Endodermal cell (in vitro differentiated cells): ENCODE data around the gene GLUL. TPM values are rescaled to one million over a fixed set of nuclear protein-coding genes. Genes with fewer than 3 reads are reported as not detected.
A peak's percentile ranks its signal among the peaks of the same experiment; 100 is the strongest.

Source experiments
- DNase-seq: peaks from one replicate; pipeline ENCODE4 v3.0.0-alpha.2; 2017
- H3K27ac ChIP-seq: 2 replicates; pipeline ENCODE4 v1.5.1; 2013; ENCODE audit warnings: mild to moderate bottlenecking, low read depth, low read length, moderate library complexity
- H3K27me3 ChIP-seq: 2 replicates; pipeline ENCODE4 v1.6.1; 2013; ENCODE audit warnings: mild to moderate bottlenecking, low read length, moderate library complexity; ENCODE audit not compliant: insufficient read depth, control insufficient read depth, poor library complexity, severe bottlenecking
- H3K36me3 ChIP-seq: 2 replicates; pipeline ENCODE4 v1.7.0; 2013; ENCODE audit warnings: mild to moderate bottlenecking, low read length, moderate library complexity; ENCODE audit not compliant: control insufficient read depth, insufficient read depth
- H3K4me1 ChIP-seq: one replicate; pipeline ENCODE4 v1.7.0; 2013; ENCODE audit warnings: low read length; ENCODE audit not compliant: control insufficient read depth, insufficient read depth
- H3K4me3 ChIP-seq: 2 replicates; pipeline ENCODE4 v1.5.1; 2013; ENCODE audit warnings: mild to moderate bottlenecking, low read length, moderate library complexity
- H3K9ac ChIP-seq: 2 replicates; pipeline ENCODE4 v1.6.1; 2013; ENCODE audit warnings: mild to moderate bottlenecking, low read length, moderate library complexity; ENCODE audit not compliant: poor library complexity, severe bottlenecking; ENCODE audit errors: extremely low read depth
- H3K9me3 ChIP-seq: 2 replicates; pipeline ENCODE4 v1.6.1; 2013; ENCODE audit warnings: mild to moderate bottlenecking, low read length, moderate library complexity; ENCODE audit not compliant: control insufficient read depth
- H3K27ac Mint-ChIP-seq: 2 replicates; pipeline ENCODE4 v1.8.0; 2020; ENCODE audit warnings: mixed read lengths
- H3K27me3 Mint-ChIP-seq: 2 replicates; pipeline ENCODE4 v1.8.0; 2021; ENCODE audit warnings: mild to moderate bottlenecking, mixed read lengths; ENCODE audit not compliant: insufficient read depth
- H3K36me3 Mint-ChIP-seq: 2 replicates; pipeline ENCODE4 v1.8.0; 2020; ENCODE audit warnings: low read depth, mixed read lengths
- H3K4me1 Mint-ChIP-seq: 2 replicates; pipeline ENCODE4 v1.8.0; 2020; ENCODE audit warnings: mixed read lengths
- H3K4me3 Mint-ChIP-seq: 2 replicates; pipeline ENCODE4 v1.8.0; 2020; ENCODE audit warnings: mild to moderate bottlenecking, moderate library complexity, mixed read lengths
- H3K9me3 Mint-ChIP-seq: 2 replicates; pipeline ENCODE4 v1.8.0; 2020; ENCODE audit warnings: mild to moderate bottlenecking, mixed read lengths
- WGBS, 2 experiments: methylation state at CpG; one replicate each; pipeline versions ENCODE4 v1.1.5 to v1.1.7; 2013; ENCODE audit warnings: missing lambda C conversion rate in 2 of 2, mixed read lengths in 1 of 2; ENCODE audit not compliant: insufficient coverage in 1 of 2, insufficient read length in 1 of 2; 5-methylcytosine and 5-hydroxymethylcytosine counted together
- total RNA-seq, 2 donors: library from RNA; stranded (reverse); fragmentation: NEBNext Ultra II Directional in 1 of 2; extraction: Animal tissue kit (Norgen Biotek cat#: 25700) in 1 of 2; gene quantifications; 2 replicates in 1 of 2; 3 replicates in 1 of 2; pipeline ENCODE4 v1.2.1, GENCODE V29; 2021
- TF ChIP-seq, protein P1 (sequence below): fragments of 200-600 bp; sonication (generic); conservative IDR thresholded peaks from 2 replicates; pipeline ENCODE4 v1.5.0; 2021; ENCODE audit warnings: antibody characterized with exemption, mild to moderate bottlenecking

Gene GLUL
- total RNA-seq, 2 donors from 2014 or later, result 529 to 553 TPM

DNA sequence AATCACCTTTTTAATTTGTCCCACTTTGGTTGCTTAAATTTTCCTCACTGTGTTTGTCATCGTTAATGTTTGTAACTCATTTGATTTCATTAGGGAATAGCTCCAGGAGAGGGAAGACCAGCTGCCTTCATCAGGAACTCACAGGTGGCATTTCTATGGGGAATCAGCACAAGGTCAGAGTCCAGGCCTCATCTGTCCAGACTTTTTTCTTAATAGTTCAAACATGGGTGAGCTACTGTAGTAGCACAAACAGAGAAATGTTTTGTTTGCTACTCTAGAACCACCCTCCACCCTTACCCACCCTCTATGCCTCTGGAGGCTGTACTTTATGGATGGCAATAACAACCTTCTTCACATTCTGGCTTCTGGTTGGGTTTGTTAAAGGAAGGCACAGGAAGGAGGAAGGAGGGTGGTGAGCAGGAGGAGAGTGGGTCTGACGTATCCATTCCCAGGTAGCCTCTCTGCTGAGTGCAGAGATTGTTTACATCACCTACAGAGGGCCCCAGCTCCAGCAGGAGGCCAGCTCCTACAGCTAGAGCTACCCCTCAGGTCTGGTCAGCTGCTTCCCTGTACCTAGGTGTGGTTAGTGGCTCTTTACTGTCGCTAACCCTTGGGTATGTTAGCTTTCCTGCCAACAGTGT, 17.0 kb upstream of the GLUL start:
- H3K4me1 ChIP-seq, result no peaks in the 10 kb centered on the region
- no peak for DNase-seq
- H3K27ac Mint-ChIP-seq, result no peak overlapping the region
- H3K27me3 ChIP-seq, result no peaks in the 10 kb centered on the region
- no peak overlapping the region for H3K4me3 Mint-ChIP-seq
- H3K9ac ChIP-seq, result no peak overlapping the region
- H3K4me1 Mint-ChIP-seq, result peaks cover 6% of the 10 kb centered on the region
- peaks cover 6% of the 10 kb centered on the region for H3K9me3 ChIP-seq
- 84 to 100% methylated on average over 1 to 3 of the region's 3 CpGs for WGBS, 2 experiments
- peaks cover 8% of the 10 kb centered on the region for H3K9me3 Mint-ChIP-seq
- H3K4me3 ChIP-seq, result no peak overlapping the region
- TF ChIP-seq, protein P1, sequence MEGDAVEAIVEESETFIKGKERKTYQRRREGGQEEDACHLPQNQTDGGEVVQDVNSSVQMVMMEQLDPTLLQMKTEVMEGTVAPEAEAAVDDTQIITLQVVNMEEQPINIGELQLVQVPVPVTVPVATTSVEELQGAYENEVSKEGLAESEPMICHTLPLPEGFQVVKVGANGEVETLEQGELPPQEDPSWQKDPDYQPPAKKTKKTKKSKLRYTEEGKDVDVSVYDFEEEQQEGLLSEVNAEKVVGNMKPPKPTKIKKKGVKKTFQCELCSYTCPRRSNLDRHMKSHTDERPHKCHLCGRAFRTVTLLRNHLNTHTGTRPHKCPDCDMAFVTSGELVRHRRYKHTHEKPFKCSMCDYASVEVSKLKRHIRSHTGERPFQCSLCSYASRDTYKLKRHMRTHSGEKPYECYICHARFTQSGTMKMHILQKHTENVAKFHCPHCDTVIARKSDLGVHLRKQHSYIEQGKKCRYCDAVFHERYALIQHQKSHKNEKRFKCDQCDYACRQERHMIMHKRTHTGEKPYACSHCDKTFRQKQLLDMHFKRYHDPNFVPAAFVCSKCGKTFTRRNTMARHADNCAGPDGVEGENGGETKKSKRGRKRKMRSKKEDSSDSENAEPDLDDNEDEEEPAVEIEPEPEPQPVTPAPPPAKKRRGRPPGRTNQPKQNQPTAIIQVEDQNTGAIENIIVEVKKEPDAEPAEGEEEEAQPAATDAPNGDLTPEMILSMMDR, result peak; percentile 48
- H3K36me3 Mint-ChIP-seq, result no peaks in the 10 kb centered on the region
- no peaks in the 10 kb centered on the region for H3K27me3 Mint-ChIP-seq
- H3K36me3 ChIP-seq, result no peaks in the 10 kb centered on the region
- H3K27ac ChIP-seq, result no peak overlapping the region

DNA sequence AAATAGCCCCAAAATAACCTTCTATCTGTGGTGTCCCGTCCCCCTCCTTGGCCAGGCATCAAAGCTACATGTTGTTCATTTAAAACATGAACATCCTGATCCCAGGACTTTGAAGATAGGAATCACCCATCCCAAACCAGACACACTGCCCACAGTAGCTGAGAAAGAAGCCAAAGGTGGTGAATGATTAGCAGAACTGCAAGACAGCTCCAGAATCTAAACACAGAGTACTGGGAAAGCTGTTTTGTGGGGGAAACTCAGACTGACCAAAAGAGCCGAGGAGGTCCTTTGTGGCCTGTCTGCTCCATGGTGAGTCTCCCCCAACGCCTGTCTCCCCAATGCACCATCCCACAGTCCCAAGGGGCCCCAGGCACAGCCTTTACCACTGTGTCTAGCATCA, 16.1 kb upstream of the GLUL start:
- no peak for DNase-seq
- Histone ChIP-seq H3K27ac (no peak overlapping the region), H3K36me3 (no peaks in the 10 kb centered on the region), H3K9me3 (peaks cover 6% of the 10 kb centered on the region), H3K4me1 (no peaks in the 10 kb centered on the region), H3K4me3 (no peak overlapping the region), H3K9ac (no peak overlapping the region), H3K27me3 (no peaks in the 10 kb centered on the region)
- H3K4me1 Mint-ChIP-seq, result peaks cover 6% of the 10 kb centered on the region
- H3K36me3 Mint-ChIP-seq, result no peaks in the 10 kb centered on the region
- H3K27ac Mint-ChIP-seq, result no peak overlapping the region
- H3K4me3 Mint-ChIP-seq, result no peak overlapping the region
- WGBS, 2 experiments, result 82 to 86% methylated on average over 1 to 3 of the region's 3 CpGs
- TF ChIP-seq, protein P1, result no peak
- H3K9me3 Mint-ChIP-seq, result peaks cover 8% of the 10 kb centered on the region
- no peaks in the 10 kb centered on the region for H3K27me3 Mint-ChIP-seq

DNA sequence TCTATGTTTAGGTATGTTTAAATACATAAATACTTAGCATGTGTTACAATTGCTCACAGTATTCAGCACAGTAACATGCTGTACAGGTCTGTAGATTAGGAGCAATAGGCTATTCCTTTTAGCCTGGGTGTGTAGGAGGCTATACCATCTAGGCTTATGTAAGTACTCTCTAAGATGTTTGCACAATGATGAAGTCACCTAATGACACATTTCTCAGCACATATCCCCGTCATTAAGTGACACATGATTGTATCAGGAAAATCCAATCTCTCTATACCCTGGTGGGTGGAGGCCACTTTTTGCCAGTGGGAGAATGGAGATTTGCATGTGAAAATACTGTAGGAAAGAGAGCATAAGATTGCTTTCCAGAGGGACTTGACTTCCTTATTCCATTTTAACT, 14.4 kb upstream of the GLUL start:
- Mint-ChIP-seq H3K36me3 (no peaks in the 10 kb centered on the region), H3K4me1 (peaks cover 6% of the 10 kb centered on the region), H3K9me3 (peaks cover 8% of the 10 kb centered on the region), H3K27ac (no peak overlapping the region), H3K4me3 (no peak overlapping the region), H3K27me3 (no peaks in the 10 kb centered on the region)
- peaks cover 6% of the 10 kb centered on the region for H3K9me3 ChIP-seq
- no peaks in the 10 kb centered on the region for H3K36me3 ChIP-seq
- no peak for DNase-seq
- 100% methylated on average over 1 of the region's 1 CpG; no CpG with 5 or more reads in 1 of the 2 experiments for WGBS, 2 experiments
- H3K27me3 ChIP-seq, result no peaks in the 10 kb centered on the region
- no peak overlapping the region for H3K9ac ChIP-seq
- H3K4me1 ChIP-seq, result no peaks in the 10 kb centered on the region
- H3K27ac ChIP-seq, result no peak overlapping the region
- no peak overlapping the region for H3K4me3 ChIP-seq
- TF ChIP-seq, protein P1, result no peak
